ENCODE data around the gene PDE8B.

The PDE8B gene

DNA sequence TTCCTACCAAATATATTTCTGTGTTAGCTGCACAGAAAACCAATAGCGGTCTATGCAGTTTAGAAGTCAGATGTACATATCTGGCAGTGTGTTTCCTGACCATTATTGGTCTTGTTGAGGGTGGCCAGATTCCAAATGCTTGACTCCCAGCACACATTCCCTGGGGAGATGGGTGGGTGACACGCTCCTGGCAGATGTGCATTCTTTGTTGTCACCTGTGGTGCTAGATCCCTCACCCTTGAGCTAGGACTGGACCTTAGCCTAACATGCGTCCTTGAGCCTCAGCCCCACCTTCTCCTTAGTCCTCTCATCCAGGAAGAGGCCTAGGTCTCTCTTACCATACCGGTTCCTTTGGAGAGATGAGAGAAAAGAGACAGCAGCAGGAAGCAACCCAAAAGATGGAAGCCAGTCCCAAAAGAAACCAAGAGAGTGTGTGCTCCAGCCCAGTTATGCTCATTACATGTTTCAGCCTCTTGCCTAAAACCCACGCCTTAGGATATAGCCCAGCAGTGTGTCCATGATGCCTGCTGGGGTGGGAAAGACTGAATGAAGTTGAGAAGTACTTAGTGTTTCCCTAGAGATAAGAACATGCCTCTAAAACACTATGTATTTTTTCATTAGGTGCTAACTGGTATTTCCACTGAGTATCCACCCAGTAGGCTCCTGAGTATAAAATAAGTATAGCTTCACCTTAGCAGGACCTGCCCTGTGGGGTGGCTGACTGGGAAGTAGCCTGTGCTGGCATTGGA is 116.7 kb downstream of the PDE8B start:
- DNase-seq: no peak

DNA sequence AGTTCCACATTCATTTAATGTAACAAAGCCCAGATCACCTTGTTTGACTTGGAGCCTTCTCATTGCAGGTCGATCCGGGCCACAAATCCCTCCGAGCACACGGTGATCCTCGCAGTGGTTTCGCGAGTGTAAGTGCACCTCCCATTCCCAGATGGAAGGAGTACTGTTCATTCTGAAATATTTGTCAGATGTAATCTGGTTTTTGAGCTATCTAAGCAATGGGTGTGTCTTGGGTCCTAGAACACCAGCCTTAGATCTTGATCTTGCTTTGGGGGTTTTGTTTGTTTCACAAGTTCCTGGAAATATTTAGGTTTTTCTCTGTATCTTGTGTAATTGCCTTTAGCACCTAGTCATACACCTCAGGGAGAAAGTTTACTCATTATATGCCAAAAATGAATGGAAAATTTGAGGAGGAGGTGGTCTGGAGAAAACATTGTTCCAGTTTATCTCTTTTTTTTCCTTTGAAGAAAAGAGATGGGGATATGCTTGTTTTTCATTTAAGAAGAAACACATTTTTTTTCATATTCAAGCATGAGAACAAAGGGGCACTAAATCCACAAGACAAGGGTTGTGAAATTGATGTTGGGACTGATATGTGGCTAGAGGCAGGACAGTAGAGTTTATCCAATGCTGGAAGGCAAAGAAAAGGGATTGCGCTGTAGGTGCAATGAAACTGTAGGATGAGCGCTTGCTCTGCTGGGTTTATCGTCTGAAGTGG is 118.6 kb downstream of the PDE8B start:
- no peak for DNase-seq

DNA sequence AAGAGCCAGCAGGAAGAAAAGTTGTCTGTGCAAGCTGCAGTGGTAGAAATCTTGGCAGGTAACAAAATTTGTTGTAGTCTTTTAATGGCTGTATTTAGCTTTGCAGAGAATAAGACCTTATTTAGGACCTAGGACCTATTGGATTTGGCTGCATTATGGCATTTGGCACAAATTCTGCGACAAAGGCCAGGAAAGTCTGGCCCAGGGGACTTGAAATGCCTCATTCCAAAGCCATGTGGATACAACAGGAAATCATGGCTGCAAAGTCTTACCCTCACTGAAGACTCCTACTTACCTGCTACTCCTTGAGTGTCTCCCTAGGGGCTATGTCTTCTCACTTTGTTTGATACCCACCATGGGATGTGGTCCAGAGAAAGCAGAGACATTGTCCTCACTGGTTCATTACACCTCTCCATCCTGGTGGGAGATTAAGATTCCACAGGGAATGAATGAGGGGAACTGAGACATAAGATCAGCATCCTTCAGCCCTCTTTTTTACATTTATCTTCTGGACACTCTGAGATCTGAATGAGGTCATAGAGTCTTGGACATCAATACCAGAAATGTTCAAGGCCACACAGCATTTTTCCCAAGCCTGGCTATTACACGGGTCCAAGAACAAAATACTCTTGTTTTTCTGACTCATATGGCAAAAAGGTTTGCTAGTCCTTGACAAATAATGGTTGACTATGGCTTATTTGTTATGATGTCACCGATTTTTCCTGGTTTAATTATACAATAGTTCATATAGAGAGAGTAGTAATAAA is 119.4 kb downstream of the PDE8B start:
- DNase-seq: no peak

DNA sequence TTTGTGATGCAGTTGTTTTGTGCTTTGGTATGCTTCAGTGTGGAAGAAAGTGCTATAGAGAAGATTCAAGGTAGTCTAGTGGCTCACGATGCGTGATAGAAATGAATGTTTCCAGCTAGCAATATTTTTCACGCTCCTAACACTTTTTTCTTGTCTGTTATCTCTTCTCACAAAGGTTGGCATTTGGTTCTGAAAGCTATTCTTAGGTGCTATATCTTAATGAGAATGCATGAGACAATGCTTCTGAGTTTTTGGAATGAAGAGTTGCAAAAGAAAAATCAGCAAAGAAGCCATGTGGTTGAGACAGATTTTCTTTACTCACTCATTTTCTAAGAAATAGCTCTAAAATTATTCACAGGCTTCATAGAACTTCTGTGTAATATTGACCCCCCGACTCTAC is 122.6 kb downstream of the PDE8B start:
- DNase-seq: no peak

DNA sequence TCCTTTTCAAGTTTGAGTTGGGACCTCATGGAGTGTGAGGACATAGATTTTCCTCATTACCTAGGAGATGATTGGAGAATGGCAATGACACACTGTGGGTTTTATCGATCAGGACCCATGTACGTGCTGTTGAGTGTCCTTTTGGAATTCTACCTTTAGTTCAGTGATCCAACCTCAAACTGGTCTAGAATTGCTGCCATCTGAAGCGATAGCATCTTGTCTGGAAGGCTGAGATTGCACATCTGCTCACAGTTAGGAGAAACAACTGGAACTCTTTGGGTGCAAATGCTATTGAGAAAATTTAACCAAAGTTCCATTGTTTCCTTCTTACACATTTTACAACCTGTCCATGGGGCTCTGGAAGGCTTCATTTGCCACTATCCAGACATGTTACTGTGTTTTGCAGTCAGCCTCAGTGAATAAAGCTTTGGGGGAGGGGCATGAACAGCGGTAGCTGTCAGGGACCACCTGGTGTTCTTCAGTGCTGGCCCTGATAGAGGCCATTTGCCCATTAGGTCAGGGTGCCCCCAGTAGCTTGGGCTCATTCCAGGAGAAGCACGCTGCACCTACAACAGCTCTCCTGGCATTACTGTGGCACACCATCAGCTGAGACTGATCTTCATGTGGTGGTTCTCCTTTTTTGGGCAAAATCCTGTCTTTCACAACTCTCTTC is 123.1 kb downstream of the PDE8B start:
- DNase-seq: no peak

DNA sequence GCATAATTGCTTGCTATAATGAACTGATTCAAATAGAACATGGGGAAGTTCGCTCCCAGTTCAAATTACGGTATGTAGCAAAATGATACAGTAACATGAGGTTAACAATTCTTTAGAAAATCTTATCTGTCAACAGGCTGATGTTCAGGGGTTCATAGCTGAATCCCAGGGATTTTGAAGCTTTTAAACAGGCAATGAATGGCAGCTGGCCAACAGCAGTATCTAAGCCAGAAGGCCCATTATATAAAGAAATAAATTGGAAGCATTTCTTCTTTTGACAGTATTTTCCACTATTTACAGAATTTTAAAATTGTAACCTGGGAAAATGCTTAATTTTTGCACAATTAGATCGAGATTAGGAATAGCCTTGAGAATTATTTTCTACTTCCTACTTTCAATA is 126.8 kb downstream of the PDE8B start:
- DNase-seq: no peak

DNA sequence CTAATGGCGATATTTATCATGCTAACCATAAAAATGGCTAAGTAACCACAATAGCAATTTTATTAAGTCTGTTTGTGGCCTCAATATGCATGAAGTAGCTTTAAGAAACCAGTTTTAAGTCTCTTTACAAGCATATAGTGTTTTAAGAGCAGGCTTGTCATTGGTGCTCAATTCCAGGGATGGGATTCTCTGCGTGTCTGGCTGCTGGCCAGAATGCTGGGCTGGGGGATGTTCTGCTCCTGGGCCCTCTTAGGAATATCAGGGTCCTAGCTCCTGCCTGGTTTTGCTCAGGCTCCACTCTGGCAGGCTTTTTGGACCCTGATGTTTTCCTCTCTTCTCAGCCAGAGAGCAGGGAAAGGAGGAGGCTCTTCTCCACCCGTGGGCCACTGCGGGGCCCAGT is 127.2 kb downstream of the PDE8B start:
- DNase-seq: no peak

DNA sequence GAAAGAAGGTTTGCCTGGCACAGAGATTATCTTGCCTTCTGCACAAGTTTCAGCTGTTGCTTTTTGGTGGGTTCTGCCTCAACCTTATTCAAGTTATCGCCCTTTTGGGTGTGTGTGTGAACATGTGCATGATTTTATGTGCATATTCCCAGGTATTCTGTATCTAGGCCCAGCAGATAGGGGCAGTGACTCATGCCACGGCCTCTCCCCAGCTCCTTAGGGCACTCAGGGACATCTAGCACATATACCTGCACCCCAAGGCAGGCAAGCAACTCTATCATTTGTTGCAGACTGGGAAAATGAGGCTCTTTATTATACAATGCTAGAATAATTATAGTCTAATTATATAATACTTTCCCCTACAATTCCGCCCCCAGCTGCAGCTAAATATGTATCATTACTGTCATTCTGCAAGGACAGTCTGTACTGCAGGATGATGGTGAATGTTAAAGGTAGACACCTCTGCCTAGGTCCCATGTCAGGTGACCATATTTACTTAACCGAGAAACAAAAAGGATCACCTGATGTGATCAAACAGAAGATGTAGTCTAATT is 128.9 kb downstream of the PDE8B start:
- DNase-seq: no peak

DNA sequence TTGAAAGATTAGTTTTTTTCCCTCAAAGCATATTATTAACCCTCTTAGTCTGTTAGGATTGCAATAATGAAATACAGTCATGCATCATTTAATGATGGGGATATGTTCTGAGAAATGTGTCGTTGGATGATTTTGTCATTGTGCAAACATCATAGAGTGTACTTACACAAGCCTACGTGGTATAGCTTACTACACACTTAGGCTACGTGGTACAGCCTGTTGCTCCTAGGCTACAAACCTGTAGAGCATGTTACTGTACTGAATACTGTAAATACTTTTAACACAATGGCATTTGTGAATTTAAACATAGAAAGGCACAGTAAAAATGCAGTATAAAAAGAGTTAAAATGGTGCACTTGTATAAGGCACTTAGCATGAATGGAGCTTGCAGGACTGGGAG is 132.7 kb downstream of the PDE8B start:
- DNase-seq: no peak

DNA sequence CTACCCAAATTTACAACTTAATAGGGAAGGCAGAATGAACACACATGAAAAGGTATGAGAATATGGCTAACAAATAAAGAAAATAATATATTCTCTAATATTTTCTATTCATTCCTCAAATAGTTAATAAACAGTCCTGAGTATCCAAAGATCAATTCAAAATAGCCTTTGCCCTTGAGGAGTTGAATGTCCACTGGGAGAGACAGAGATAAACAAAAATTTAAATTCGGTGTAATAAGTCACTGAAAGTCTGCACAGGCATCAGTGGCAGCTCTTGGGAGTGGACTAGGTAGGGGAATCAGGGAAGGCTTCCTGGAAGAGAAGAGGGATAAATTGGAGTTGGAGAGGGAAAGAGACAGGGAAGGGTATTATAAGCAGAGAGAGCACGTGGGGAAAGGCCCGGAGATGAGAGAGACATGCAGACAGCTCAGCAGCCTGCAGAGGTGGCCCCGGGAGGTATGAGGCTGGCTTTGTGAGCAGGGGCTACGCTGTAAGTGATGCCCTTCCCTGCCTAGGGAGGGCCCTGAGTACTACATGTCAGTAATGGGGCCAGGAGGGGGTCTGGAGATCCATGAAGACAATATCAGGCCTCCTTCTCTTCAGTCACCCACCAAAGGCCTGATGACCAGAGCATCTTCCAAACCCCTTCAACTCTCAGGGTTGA is 137.1 kb downstream of the PDE8B start:
- no peak for DNase-seq

DNA sequence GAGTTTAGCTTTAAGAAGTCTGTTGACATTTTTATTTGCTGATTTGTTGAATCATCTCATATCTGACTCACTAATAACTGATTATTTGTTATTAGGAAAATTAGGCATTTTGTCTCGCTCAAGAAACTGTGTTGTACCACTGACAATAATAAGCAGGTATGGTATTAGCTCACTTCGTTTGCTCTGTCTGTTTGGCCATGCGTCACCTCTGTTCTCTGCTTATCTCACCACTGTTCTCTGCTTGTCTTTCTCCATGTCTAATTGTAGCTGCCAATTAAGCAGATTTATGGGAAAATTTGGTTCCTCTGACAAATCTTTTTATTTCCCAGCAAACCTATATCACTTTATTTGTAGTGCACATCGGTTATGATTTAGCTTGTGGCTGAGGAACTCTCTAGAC is 142.8 kb downstream of the PDE8B start:
- DNase-seq: no peak

DNA sequence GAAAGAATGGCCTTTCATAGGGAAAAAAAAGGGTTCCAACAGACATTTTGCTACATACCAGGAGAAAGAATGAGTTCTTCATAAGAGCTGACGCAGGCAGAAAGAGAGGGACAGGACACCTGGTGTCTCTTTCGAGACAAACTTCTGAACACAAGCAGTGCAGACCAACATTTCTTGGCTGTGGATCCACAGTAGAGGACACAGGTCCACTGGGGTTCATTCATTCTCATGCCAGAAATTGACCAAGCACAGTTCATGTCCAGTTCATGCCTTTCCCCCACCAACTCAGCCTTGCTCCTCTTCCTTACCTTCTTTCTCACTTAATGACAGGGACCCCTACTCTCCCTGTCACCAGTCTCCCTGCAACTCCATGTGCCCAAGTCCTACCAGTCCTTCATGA is 144.0 kb downstream of the PDE8B start:
- no peak for DNase-seq

DNA sequence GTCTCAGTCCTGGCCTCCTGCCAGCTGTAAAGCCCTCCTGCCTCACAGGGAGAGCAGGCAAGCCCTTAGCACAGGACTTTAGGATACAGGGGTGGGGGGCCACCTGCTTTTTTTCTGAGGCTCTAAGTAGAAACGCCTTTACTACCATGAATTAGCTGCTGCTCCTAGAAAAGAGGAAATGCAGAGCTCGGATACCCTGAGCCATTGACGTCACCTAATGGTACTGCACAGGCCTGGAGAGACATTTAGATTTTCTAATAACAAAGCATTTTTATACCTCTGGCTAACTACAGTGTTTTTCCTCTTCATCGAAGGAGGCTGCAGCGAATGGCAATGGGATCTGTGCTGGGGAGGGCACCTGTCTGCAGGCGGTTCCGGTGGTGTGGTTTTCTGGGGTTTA is 144.6 kb downstream of the PDE8B start:
- no peak for DNase-seq

DNA sequence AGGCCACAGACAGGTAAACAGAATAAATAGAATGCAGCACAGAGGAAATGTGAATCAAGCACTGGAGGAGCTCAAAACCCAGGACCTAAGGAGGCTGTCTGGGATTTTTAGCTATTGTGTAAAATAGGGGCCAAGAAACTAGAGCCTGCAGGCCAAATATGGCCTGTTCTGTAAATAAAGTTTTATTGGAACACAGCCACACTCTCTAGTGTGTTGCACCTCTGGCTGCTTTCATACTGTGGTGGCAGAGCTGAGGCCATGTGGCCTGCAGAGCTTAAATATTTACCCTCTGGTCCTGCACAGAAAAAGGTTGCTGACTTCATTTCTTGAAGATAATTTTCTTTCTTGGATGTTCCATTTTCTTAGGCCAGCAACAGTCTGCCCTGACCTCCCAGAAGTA is 145.3 kb downstream of the PDE8B start:
- DNase-seq: no peak

DNA sequence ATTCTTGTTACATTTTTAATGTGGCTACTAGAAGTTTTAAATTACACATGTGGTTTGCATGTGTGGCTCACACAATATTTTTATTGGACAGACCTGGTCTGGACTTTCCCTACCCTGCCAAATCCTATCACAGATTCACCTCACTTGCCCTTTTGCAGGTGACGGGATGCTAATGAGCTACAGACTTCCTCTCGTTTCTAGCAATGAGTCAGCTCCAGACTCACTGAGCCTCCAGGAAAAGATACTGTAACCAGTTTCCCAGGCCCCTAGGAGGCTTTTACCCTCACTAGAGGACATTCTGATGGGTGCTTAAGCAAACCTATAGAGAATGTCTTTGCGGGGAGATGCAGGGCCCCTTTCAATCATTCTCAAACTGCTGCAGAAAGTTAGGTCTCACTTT is 146.3 kb downstream of the PDE8B start:
- no peak for DNase-seq

DNA sequence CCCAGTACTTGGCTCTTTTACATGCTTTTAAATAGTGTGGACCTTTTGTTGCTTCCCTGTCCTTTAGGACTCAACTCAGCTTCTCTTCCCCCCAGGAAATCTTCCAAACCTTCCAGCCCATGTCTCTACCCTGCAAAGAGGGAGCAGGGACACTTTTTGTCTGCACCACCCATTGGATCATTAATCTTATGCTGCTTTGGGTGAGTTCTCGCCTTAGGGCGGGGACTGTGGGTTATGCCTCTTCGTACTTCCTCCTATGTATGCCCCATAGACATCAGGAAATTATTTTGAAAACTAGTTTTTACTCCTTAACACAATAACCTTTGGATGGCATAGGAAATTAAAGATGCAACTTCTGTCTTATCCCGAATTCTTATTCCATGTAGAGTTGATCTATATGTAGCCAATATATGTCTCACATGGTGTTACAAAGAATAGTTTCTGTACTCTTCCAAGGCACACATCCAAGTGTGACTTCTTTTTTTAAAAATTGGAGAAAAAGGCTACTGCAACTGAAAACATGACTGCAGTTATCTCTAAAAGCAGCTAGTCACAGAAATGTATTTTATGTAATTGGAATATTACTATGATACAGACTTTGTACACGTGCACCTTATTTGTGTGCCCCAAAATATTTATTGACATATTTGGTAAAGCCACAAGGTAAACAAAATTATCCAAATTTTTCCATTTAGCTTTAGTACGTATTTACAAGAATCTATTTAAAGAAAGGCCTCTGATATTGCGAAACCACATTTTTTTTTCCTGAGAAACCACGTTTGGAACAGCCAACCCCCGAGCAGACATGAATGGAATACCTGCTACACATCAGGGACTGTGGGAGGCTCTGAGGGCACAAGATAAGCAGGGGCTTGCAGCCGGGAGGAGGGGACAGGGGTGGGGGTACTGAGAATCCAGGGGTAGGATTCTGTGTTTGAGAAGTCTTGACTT is 148.1 kb downstream of the PDE8B start:
- no peak for DNase-seq

DNA sequence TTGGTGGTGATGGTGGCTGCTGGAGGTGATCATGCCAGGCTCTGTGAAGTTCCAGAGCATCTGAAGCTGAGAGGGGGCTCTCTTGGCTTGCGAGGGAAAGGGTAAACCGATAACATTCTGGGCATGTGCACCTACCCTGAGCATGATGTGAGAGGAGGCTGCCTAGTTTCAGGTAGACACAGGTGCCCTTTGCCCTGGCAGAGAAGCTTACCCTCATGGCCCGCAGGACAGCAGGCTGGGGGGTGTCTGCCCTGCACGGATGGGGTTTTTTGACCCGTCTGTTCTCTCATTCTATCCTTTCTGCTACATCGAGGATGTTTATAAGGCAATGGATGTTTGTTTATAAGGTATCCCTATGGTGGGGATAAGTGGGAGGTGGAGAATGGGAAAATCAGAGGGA is 148.8 kb downstream of the PDE8B start:
- DNase-seq: no peak

DNA sequence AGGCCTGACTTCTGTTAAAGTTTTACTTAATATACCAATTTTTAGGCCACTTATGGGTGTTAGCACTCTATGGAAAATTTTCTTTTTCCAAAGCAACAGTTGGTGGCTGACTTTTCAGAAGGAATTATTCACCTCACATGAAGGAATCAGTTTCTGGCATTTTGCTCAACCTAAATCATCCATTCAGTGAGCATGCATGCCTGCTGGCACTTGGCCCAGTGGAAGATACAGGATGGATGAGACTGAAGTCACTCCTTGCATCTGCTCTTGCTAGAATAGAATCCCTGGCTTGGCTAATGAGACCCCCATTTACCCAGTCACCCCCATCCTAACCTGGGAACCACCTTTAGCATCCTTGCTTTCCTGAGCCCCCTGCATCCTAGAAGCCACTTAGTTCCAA is 149.9 kb downstream of the PDE8B start:
- no peak for DNase-seq

DNA sequence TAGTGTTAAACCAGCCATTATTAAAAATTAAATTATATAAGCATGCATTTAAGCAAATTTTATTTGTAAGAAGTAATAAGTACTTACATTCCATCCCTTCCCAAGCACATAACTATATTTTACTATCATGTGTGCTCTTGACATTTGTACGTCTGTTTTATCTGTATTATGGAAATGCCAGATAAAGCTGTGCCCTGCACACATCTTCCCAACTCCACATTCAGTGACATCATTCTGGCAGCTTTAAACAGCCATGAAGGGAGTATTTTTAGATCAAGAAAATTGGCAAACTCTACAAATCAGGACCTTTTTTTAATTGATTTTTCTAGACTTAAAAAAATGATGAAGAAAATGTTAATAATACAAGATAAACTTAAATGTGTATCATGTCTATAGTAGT is 150.5 kb downstream of the PDE8B start:
- no peak for DNase-seq

DNA sequence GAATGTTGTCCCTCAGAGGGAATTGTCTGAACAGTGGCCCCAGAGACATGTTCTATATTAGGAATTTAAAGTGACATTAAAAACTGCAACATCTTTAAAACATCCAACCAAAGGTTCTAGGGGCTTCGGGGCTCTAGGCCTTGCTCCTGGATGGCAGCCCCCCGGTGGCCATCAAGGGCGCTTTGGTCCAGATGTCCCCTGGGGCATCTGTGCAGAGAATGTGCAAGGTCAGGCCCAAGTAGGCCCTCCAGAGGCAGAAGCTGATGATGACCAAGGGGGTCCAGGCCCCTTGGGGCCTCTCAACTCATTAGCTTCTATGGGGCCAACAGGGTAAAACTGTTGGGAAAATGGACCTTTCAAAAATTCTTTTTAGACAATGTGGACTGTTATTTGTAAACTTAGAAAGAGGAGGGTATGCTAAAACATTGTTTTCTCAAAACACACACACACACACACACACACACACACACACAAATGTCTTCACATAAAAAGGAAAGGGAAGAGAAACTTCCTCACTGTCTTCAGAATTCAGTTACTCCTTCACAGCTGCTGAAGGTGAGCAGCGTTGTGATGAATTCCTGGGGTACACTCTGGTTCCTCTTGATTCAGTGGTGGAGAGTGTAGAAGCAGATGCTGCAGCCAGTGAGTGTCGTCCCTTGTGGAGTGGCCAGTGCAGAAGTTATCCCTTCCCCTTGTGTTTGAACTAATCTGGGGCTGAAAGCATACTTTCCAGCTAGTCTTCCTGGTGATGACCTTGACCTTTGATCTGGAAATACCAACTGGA is 156.4 kb downstream of the PDE8B start:
- no peak for DNase-seq

DNA sequence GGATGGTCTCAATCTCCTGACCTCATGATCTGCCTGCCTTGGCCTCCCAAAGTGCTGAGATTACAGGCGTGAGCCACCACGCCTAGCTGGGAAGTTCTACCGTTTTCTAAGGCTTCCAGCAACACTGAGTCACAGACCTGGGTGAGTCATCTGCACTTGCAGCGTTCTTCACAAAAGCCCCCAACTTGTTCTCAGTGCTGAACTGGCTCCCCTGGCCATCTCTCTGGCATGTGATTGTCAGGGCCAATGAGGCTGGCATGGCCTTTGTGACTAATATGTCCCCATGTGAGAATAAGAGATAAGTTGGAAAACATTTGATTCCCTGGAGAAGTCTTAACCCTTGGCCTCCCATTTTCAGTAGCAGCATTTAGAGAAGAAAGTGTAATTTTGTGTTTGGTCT is 157.3 kb downstream of the PDE8B start:
- DNase-seq: no peak
